HG03108 (cell line): ENCODE results near the gene TRIM74.
"Not testable (repeated sequence)": the region's sequence is repeated elsewhere in the genome, so short reads cannot be mapped to it uniquely, and the experiment has no call there.

ENCODE experiments used
- ATAC-seq: cut with Tn5 transposase; IDR thresholded peaks from one replicate; pipeline ENCODE4 v1.9.1; 2021; ENCODE audit warnings: moderate library complexity; ENCODE audit not compliant: unreplicated experiment

Gene TRIM74

DNA sequence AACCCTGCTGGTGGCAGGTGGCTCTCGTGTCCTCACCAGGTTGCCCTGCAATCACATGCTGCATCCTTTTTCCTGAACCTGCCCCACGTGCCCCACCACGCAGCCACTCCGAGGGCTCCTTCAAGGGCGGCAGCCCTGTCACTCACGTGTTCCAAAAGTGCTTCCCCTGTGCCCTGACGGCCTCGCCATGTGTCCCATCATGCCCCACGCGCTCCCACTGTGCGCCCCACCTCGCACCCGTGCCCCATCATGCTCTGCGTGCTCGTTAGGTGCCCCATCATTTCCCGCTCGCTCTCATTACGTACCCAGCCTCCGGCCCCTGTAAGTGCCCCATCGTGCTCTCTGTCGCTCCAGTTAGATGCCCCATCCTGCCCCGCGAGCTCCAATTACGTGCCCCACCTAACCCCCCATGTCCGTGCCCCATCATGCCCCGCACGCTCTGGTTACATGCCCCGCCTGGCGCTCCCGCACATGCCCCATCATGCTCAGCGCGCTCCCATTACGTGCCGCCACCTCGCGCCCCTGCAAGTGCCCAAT lies at the start of gene TRIM74:
Gene TRIM74, minus strand, starts transcription at position 487 of the 537 bp plus-strand sequence. CDS start 3,309 bp downstream, outside the sequence.
- ATAC-seq, result not testable (repeated sequence)

DNA sequence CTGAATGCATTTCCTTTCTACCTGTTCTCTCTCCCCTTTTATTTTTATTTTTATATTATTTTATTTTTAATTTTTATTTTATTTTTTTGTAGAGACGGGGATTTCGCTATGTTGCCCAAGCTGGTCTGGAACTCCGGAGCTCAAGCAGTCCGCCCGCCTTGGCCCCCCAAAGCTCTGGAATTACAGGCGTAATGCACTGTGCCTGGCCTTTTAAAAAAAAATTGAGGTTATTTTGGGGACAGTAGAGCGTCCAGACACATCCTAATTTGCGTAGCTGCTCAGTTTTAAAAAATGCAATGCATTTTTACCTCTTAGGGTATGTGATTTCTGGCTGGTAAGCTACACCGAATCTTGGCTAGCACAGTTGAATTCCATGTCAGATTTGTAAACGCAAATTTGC lies 37.2 kb upstream of the TRIM74 start:
- not testable (repeated sequence) for ATAC-seq

DNA sequence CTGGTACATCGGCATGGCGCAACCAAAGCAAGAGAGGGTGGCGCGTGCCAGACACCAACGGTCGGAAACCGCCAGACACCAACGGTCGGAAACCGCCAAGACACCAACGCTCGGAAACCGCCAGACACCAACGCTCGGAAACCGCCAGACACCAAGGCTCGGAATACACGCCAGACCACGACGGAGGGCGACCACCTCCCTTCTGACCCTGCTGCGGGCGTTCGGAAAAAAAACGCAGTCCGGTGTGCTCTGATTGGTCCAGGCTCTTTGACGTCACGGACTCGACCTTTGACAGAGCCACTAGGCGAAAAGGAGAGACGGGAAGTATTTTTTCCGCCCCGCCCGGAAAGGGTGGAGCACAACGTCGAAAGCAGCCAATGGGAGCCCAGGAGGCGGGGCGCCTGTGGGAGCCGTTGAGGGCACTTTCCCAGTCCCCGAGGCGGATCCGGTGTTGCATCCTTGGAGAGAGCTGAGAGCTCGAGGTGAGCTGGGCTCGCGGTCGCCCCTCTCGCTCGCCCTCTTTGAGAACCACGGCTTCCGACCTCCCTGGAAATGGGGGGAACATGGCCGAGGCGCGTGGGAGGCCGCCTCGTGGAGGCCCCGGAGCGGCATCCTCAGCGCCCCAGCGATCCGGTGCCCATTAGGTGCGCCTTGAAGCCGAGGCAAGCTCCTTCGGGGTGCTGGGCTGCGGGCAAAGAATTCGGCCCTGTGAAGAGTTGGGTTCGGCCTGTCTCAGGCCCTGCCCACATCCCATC lies 36.6 kb upstream of the TRIM74 start:
- ATAC-seq, result peak; percentile 67

GRCh38 chr7:73005356-73005692 lies 36.1 kb upstream of the TRIM74 start:
- peak; percentile 89 for ATAC-seq

GRCh38 chr7:72997887-72998468 lies 28.7 kb upstream of the TRIM74 start:
- ATAC-seq, result not testable (repeated sequence)

DNA sequence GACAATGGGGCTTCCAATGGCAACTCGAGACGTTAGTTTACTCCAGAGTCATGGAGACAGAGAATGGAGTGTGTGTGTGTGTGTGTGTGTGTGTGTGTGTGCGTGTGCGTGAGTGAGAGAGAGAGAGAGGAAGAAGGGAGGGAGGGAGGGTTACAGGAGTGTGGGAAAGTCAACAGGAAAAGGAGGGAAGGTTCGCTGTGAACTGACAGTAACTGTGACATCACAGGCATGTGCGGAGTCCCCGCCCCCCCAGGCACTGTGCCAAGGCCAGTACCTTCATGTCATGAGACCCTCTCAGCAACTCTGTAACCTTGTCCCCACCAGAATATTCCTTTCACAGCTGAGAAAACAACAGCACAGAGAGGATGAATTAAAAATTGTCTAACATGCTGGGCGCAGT lies 28.2 kb upstream of the TRIM74 start:
- ATAC-seq, result not testable (repeated sequence)

DNA sequence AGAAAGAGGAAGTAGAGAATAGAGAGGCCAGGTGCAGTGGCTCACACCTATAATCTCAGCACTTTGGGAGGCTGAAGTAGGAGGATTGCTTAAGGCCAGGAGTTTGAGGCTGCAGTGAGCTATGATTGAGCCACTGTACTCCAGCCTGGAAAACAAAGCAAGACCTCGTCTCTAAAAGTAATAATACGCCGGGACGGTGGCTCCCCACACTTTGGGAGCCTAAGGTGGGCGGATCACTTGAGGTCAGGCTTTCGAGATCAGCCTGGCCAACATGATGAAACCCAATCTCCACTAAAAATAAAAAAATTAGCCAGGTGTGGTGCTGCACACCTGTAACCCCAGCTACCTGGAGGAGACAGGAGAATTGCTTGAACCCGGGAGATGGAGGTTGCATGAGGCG lies 26.2 kb upstream of the TRIM74 start:
- ATAC-seq, result not testable (repeated sequence)

DNA sequence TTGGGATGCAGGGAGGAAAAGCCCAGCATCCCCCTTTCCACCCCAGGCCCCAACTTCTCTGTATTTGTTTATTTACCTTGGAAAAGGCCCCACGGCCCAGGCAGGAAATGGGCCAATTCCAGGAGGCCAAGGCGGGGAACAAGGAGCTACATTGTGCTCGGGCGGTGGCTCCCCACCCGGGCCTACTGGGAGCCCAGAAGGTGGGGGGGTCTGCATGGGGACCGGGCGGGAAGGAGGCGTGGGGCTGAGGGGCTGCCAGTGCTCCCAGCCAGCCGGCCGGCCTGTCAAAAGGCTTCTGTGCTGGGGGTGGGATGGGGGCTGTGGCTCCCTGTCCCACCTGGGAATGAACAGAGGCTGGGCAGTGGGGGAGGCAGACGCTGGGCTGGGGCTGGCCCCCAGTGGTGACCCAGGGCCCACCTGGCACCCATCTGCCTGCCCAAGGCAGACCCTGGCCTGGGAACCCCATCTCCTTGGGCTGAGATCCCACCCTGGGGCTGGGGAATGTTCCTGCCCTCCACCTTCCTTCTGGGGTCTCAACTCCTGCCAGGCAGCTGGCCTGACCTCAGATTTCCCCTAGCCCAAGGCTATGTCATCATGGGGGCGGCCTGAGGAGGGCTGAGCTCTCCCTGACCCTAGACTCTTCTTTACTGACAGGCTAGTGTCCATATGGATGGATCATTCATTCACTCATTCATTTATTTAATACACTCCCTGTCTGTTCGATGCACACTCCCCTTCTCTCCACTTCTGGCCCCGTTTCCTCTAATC lies 21.1 kb upstream of the TRIM74 start:
- not testable (repeated sequence) for ATAC-seq

DNA sequence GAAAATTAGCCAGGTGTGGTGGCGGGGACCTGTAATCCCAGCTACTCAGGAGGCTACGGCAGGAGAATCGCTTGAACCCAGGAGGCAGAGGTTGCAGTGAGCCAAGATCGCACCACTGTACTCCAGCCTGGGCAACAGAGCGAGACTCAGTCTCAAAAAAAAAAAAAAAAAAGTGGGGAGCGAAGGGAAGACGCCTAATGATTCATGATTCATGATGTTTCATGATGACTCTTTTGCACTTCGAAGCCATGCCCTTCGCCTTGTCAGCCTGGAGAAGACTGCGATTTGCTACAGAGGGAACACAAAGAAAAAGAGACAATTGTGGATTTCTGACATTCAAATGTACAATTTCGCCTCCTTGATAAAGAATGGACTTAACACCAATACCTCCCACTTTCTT lies 12.8 kb upstream of the TRIM74 start:
- not testable (repeated sequence) for ATAC-seq

- ATAC-seq, result not testable (repeated sequence)
Observed at GRCh38 chr7:72980382-72980781, 11.1 kb upstream of the TRIM74 start.

- ATAC-seq, result not testable (repeated sequence)
Observed at GRCh38 chr7:72976434-72976833, 7.2 kb upstream of the TRIM74 start.

DNA sequence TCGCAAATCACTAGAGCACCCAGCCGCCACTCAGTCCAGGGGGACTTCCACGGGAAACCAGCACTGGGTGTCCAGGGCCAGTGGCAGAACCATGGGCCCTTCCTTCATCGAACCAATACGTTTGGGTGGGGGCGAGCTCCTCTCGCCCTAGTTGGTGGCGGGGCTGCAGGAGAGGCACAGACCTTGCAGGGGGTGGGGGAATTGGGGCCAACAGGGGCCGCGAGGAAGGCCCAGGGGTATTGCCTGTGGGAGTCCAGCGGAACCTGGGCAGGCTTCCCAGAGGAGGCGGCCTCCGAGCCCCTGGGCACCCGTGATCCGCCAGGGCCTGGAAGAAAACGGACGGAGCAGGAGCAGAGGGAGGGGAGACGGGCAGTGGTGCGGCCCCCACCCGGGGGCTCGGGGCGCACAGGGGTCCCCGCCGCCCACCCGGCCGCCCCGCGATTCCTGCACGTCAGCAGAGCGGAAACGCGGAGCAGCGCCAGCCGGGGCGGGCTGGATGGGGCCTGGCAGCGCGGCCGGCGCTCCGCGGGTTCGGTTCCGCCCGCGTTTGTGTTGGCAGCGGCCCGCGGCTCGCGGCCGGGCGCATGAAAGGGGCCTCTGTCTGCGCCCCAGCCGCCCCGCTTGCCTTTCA lies 6.5 kb upstream of the TRIM74 start:
- ATAC-seq, result not testable (repeated sequence)

- not testable (repeated sequence) for ATAC-seq
Observed at GRCh38 chr7:72974781-72975180, 5.5 kb upstream of the TRIM74 start.

DNA sequence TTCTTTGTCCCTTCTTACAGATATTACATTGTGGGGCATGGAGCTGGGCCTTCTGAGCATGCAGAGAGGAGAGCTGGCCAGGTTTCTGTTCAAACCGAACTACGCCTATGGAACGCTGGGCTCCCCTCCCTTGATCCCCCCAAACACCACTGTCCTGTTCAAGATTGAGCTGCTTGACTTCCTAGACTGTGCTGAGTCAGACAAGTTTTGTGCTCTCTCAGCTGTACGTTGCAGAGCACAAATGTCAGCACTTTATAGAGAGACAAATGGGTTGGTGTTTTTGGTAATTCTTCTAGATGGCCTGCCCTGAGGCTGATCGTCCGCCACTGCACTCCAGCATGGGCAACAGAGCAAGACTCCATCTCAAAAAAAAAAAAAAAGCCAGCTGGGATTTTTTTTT lies 2.2 kb upstream of the TRIM74 start:
- not testable (repeated sequence) for ATAC-seq

DNA sequence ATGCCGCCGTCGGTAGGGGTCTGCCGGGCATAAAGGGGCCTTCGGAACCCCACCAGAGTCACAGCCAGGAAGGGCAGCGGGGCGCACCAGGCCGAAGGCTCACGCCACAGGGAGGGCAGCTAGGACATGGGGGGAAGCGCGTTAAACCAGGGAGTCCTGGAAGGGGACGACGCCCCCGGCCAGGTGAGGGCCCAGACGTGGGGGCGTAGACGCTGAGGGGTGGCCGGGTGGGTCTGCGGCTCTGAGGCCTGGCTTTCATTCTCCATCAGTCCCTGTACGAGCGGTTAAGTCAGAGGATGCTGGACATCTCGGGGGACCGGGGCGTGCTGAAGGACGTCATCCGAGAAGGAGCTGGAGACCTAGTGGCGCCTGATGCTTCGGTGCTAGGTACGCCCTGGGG lies 422 bp upstream of the TRIM74 start:
- not testable (repeated sequence) for ATAC-seq

DNA sequence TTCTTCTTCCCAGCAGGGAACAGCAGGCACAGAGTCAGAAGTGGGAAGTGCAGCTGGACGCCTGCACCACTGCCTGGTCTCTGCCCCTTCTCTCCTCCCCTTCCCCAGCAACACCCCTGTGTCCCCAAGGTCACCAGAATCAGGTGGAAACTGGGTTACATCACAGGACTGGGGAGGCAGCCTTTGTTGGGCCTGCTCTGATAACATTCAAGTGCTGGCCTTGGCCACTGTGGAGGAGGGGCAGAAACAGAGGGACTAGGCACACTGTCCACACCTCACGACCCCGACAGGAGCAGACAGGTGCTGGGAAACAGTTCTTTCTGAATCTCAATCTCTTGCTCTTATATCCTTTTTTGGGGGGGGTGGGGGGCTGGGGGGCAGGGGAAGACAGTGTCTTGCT lies 2.4 kb downstream of the TRIM74 start:
- not testable (repeated sequence) for ATAC-seq

DNA sequence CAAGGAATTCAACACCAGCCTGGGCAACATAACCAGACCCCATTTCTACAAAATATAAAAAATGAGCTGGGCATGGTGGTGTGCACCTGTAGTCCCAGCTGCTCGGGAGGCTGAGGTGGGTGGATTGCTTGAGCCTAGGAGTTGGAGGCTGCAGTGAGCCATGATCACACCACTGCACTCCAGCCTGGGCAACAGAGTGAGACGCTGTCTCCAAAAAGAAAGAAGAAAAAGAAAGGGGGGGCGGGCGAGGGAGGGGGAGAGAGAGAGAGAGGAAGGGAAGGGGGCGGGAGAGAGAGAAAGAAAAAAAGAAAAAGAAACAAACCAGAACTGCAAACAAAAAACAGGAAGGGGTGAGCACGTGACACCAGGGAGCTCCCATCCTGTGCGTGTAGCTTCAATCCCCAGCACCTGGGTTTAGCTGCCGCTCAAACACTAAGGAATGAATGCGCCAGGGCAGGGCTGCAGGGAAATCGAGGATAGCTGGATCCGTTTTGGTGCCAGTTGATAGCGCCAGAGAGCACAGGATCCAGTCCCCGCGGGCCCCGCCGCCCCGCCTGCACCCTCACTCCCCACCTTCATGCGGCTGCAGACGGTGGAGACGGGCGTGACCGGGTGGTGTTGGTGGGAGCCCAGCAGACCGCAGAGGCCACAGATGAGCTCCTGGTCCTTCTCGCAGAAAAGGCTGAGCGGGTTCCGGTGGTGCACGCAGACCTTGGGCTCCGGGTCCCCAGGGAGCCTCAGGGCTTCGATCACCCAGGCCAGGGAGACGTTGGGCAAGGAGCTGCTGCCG lies 3.9 kb downstream of the TRIM74 start:
- ATAC-seq, result peak; percentile 58

GRCh38 chr7:72963056-72963455 lies 6.2 kb downstream of the TRIM74 start:
- ATAC-seq, result not testable (repeated sequence)

DNA sequence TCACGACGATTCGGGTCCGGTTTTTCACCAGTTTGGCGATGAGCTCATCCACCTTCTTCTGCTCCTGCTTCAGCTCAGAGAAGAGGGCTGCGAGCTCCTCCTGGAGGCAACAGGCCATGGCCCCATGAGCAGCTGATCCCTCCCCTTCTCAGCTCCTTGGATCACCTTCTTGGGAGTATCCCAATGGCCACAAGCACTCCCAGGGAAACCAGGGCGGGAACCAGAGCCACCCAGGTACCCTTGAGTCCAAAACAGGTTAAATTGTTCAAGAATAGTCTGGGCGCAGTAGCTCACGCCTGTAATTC lies 8.0 kb downstream of the TRIM74 start:
- not testable (repeated sequence) for ATAC-seq

GRCh38 chr7:72960626-72961345 lies 8.5 kb downstream of the TRIM74 start:
- ATAC-seq, result not testable (repeated sequence)
